GM18517 (cell line): ENCODE measurements around the gene DDX1.
A peak's percentile ranks its signal among the peaks of the same experiment; 100 is the strongest.
"Not testable (repeated sequence)": the region's sequence is repeated elsewhere in the genome, so short reads cannot be mapped to it uniquely, and the experiment has no call there.

ENCODE experiments used
- ATAC-seq: cut with Tn5 transposase; IDR thresholded peaks from one replicate; pipeline ENCODE4 v1.9.1; 2021; ENCODE audit warnings: mild to moderate bottlenecking, moderate library complexity; ENCODE audit not compliant: unreplicated experiment

The DDX1 gene

DNA sequence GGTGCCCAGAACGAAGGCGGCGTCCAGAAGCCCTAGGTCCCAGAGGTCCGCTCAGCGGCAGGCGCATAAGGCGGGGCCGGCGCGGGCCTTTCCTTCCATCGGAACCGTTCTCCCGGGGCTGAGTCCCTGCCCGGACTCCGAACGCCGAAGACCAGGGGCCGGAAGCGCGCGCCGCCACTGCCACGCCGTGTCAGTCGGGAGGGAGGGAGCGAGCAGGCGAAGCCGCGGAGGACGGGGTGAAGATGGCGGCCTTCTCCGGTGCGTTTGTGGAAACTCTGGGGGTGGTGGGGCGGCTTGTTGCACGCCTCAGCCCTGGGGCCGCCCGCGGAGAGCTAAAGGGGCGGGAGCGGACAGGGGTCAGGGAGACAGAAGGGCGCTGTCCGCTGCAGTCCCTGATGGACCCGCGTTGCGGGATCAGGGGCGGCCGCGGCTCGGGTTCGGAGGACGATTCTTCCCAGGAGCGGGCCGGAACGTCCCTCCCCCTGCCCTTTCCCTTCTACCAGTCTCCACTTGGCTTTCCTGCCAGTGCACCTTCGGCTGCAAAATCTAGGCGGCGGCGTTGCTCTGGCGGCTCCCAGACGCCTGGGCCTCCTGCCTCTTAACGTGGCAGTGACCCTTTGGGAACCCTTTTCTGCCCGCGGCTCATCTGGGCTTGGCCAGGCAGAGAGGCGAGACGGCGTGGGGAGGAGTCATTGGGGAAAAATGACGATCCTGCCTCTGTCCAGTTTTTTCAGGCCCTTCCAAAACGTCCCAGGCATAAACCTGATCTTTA, at the start of gene DDX1:
Gene DDX1, plus strand, starts transcription at position 177 of the 772 bp plus-strand sequence. Its CDS starts 66 bp downstream, at position 243.
- ATAC-seq: peak; percentile 88

DNA sequence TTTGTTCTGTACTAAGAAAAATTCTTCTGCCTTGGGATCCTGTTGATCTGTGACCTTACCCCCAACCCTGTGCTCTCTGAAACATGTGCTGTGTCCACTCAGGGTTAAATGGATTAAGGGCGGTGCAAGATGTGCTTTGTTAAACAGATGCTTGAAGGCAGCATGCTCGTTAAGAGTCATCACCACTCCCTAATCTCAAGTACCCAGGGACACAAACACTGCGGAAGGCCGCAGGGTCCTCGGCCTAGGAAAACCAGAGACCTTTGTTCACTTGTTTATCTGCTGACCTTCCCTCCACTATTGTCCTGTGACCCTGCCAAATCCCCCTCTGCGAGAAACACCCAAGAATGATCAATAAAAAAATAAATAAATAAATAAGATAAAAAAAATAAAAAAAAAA, 49.4 kb upstream of the DDX1 start:
- ATAC-seq: not testable (repeated sequence)

DNA sequence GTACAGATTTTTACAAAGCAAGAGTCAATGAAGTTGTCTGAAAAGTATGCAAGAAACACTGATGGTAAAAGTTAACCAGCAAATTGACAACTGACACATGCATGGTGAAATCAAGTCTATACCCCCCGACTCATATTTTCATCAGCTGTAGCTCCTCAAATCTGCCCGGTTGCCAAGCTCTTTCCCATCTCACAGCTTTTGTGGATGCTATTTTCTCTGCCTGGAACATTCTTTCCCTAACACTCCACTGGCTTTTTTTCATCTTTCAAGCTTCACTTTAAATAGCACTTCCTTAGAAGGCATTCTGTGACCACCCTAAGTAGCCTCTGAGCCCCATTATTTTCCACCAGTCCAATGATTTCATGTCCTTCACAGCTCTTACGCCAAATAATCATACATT, 48.6 kb upstream of the DDX1 start:
- ATAC-seq: no peak

DNA sequence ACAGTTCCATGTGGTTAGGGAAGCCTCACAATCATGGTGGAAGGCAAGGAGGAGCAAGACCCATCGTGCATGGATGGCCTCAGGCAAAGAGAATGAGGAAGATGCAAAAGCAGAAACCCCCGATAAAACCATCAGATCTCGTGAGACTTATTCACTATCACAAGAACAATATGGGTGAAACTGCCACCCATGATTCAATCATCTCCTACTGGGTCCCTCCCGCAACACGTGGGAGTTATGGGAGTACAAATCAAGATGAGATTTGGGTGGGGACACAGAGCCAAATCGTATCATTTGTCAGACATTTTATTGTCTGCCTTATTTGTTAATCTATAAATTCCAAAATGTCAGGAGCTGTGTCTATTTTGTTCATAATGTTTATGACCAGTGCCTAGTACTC, 48.1 kb upstream of the DDX1 start:
- no peak for ATAC-seq

DNA sequence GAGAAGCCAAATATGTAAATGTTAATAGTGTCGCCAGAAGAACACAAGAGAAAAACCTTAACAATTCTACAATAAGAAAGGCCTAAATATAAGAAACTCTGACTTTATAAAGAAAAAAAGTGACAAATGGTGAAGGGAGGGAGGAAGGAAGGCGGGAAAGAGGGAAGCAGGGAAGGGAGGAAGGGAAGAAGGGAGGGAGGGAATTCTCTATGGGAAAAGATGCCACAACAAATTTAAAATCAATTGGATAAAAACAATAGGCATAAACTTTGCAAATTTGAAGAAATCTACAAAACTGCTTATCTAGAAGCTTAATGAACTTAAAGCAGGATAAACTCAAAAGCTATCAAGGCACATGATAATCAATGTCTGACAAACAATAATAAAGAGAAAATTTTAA, 47.4 kb upstream of the DDX1 start:
- ATAC-seq: no peak

DNA sequence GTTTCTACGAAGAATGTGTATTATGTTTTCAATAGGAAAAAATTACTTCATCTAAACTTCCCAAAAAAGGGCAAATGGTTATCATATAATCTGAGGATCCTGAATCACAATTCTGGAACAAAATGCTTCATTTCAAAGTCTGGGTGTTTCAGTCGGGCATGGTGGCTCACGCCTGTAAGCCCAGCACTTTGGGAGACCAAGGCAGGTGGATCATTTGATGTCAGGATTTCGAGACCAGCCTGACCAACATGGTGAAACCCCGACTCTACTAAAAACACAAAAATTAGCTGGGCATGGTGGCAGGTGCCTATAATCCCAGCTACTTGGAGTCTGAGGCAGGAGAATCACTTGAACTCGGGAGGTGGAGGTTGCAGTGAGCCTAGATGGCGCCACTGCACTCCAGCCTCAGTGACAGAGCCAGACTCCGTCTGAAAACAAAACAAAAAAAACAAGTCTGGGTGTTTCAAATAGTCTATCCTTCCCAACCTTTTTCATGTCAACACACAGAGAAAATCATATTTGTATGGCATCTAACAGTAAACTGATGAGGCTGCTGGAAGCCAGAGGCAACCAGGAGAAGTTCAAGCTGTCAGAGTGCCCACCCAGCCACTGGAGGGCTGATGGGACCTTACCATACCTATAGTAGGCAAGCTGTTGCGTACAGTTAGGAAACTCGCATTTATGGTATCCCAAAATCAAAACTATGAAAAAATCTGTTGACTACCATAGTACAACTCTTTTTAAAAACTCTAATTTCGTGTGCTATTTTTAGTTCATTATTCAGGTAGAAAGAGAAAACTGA, 45.2 kb upstream of the DDX1 start:
- no peak for ATAC-seq

DNA sequence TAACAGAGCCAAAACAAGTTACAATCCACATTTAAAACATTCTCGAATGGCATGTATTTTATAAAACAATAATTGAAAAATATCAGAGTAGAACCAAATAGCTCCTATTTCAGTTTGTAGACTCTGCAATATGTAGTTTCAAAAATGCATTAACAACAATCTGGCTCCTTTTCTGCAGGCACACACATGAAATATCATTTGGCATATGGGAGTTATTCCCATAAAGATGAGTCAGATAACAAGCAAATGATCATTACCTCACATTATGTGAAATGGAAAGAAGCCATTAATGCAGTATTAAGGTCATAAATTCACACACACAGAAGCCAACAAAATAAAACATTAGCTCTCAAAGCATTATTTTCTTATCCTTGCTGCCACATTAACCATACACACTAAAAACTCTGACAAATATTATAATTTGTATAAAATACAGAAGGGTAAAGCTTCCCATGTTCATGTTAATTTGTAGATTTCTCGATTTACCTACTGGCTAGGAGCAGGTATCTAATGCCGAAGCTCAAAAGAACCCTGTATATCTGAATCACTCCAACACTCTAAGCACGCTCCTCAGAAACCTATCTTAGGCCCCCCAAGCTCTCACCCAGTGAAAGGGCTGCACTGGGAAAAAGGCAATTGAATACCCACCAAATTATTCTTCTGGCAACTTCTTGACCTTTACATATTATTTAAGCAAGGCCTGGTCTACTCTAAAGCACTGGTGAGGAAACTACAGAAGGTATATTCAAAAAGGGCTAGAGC, 44.4 kb upstream of the DDX1 start:
- no peak for ATAC-seq

DNA sequence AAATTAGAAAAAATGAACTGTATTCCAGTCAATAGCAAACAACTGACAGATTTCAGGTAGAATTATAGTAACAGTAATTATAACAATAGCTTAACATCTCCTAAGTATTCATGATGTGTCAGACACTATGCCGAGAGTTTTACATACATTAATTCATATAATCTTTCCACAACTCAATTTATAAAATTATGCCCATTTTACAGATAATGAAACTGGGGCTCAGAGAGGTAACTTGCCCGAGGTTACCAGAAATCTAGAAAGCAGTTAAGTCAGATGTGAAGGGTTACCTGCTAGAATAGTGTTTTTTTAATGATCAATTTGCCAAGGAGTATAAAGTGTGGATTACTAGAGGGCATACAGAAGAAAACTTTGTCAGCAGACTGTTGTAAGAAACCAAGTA, 42.7 kb upstream of the DDX1 start:
- ATAC-seq: no peak

DNA sequence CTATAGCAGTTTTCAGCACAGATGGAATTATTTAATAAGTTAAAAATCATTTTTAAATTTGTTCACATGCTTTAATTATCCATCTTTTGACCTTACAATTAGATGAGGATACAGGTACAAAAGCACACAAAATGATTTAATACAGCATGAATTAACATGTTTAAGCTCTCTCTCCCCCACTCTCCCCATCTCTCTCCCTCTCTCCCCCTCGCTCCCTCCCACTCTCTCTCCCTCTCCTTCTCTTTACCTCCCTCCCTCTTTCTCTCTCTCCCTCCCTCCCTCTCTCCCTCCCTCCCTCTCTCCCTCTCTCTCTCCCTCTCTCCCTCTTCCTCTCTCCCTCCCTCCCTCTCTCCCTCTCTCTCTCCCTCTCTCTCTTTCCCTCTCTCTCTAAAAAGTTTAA, 38.1 kb upstream of the DDX1 start:
- no peak for ATAC-seq

DNA sequence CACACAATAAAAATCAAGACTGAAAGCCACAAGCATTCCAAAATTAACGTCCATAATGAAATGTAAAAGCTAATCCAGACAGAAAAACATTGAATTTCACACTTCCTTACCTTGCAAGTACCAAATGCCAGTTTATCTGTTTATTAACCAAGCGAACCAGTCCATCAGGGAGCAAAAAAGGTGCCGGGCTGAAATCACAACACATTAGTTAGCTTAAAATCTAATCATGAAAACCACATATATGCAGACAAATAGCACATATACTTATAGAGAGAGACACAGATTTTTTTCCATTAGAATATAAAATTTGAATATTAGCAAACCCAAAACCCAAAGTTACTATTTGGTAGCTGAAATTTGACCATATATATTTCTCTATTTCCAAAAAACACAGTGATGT, 37.7 kb upstream of the DDX1 start:
- no peak for ATAC-seq

DNA sequence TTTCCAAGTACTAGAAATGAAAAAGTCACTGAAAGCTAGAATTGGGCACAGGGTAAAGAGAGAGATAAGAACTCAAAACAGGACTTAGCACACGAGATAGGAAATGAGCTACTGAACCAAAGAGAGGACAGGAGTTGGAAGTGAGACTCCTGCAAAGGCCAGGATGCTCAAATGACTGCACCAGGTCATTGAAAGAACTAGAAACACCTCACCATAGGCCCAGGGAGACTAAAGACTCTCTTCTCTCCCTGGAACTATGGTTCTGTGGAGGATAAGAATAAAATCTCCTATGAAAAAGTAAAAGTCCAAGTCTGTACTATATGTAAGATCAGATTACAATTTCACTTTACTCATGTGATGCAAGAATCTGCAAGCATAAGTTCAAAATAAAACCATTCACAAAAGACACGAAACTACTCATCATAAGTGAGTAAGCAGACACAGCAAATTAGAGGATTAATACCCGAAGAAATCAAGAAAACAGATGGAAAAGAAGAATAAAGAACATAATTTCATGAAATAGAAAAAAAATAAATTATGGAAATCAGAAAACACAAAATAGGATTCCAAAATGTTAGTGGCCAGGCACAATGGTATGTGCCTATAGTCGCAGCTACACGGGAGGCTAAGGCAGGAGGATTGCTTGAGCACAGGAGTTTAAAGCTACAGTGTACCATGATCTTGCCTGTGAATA, 37.0 kb upstream of the DDX1 start:
- no peak for ATAC-seq

DNA sequence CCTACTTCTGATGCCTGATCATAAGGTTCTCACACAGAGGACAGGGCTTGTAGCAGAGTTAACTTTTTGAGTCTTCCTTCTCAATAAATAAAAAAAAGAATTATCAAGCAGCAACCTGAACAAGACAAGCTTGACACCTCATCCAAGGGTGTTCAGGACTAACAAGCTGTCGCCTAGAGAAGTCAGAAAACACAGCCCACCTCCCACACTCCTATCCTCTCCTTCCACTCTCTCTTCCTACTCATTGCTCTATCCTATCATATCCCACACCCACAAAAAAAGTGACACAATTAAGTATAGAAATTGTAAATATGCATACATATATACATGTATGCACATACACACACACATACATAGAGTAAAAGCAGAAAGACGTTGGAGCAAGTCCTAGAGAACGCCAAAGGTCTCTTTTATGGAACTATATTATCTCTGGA, 35.9 kb upstream of the DDX1 start:
- no peak for ATAC-seq

DNA sequence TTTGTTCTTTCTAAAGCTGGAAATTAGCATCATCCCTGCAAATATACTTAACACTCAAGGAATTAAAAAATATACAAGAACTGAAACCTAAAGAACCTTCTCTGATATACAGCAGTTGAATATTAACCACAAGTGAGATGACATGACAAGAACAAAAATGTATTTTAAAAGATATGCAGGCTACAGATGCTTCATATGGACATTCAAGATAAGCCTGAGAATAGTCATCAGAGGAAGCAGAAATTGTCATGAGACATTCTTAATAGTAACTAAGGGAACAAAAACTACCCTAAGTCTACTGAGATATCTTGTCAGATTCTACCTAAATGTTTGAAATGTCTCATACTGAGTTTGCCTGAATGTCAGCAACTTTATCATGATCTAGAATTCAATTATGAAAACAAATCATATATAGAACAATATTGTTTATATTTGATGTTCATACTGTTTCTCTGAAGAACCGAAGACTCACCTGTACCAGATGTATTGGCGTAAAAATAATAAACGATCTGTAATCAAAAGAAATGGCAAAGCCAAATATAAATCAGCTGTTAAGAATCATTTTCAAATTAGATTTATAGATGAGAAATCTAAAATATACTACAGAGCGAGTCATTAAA, 35.2 kb upstream of the DDX1 start:
- no peak for ATAC-seq

DNA sequence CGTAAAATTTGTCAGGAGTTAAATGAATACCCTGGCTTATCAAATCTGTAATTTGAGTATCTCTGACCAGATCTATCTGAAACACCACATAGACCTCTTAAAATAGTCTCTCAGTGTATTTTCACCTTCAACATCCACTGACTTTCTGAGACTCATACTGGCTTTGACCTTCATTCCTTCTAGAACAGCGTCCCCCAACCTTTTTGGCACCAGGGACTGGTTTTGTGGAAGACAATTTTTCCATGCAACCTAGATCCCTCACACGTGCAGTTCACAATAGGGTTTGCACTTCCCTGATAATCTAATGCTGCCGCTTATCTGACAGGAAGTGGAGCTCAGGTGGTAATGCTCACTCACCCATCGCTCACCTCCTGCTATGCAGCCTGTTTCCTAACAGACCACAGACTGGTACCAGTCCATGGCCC, 33.8 kb upstream of the DDX1 start:
- ATAC-seq: no peak

DNA sequence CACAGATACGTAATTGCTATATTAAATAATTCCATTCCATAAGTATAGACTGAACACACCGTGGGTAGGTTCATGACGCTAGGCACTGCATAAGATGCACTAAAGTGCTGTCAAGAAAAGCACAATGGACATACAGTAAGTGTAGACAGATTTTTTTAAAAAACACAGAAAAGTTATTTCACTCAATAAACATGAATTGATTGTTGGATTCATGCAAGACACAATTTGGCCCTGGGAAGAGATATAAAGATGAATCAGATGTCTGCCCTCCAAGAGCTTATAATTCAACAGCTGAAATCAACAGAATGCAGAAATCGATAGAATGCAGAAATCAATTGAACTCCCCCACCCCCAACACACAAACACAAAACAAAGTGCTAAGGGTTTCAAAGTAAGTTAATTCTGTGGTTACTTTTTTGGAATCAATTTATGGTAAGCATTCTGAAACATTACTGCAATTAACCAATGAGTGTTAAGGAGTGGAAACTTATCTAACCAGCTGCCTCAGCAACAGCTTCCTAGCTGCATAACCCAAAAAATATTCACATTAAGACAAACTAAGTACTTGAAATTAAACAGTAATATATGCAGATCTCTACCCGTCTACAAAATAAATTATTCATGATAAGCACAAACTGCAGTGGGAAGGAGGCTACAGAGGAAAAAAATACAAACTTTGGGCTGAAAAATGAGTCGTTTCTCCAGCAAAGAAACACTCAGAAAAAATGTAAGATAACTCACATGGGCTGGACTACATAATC, 32.1 kb upstream of the DDX1 start:
- ATAC-seq: no peak

DNA sequence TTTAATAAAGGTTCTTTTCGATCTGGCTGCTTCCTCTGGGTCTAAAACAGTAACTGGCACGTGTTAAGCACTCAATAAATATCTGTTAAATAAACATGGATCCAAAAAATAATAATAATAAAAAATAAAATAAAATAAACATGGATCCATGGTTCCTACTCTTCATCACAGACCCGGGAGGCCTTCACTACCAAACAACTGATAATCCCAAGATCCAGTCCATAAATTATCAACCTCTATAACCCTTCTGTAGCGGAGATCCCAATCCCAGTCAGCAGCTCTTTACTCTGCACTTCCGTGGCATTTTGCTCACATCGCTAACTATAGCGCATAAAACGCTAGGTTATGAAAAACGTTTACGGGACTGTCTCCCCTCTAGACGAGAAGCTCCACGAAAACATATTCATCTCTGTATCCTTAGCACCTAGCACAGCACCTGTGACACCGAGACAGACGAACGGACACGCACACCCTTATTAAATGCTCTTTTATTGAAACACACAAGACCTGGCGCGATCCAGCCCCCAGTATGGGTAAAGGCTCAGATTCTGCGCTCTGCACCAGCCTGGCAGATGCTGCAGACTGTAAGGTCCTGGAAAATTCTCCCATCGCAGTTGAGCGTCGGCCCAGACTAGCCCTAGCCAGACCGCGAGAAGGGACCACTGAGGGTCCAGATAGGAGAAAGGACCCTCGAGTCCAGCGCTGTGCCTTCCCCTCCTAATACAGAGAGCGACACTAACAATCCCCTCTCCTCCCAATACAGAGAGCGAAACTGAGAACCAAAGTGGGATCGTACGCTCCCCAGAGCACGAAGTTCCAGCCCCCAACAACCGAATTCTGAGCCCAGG, 31.3 kb upstream of the DDX1 start:
- peak; percentile 44 for ATAC-seq

DNA sequence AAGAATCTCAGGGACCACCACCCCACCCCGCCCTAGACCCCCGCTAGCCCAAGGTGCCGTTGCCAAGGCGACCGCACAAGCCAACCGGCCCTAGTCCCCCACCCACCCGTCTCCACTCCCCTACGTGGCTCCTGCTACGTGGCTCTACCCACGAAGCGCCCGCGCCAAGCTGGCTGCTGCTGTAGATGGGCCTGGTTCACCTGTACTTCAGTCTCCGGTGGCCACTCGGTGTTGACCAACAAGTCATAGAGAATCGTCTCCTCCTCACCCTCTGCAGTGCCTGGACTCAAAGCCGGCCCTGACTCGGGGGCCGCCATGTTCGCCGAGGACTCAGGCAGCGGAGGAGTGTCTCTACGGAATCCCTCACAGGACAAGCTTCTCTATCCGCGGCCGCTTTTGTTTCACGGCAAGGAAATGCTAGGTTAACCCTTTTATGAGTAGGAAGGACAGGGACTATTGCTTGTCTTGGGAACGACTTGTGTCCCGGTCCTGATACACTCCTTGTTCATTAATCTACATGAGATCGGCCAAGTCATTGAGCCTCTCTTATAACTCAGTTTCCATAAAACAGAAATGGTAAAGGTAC, 30.6 kb upstream of the DDX1 start, which contains the start of gene NBAS:
Gene NBAS, minus strand, starts transcription at position 347 of the 586 bp plus-strand sequence. Its CDS starts 30 bp downstream, at position 317.
- peak; percentile 77 for ATAC-seq
